Lower leg skin (tissue), 3 donors: Measurements from ENCODE around the gene NAALADL2.

Source experiments
- CTCF ChIP-seq, 3 donors: fragments of 450-650 bp; IDR thresholded peaks; one replicate each; pipeline ENCODE4 v1.5.1; 2016; ENCODE audit warnings: antibody characterized with exemption in 3 of 3, mild to moderate bottlenecking in 3 of 3, moderate library complexity in 2 of 3
- POLR2A ChIP-seq, 2 donors: fragments of 450-650 bp; IDR thresholded peaks; one replicate each; pipeline ENCODE4 v1.6.1; 2016 to 2017; ENCODE audit warnings: antibody characterized with exemption in 2 of 2, mild to moderate bottlenecking in 1 of 2, moderate library complexity in 1 of 2

GRCh38 chr3:175176556-175176955 lies 317.4 kb downstream of the NAALADL2 start:
- TF ChIP-seq CTCF (IDR thresholded peaks at IDR 0.05) (no peak), POLR2A (IDR thresholded peaks at IDR 0.05) (no peak)
